Liver (tissue), 9 donors: ENCODE measurements around the gene FAM184A. TPM values are rescaled to one million over a fixed set of nuclear protein-coding genes. Genes with fewer than 3 reads are reported as not detected.

ENCODE experiments used
- DNase-seq: peaks from one replicate; pipeline ENCODE4 v3.0.0-alpha.2; 2017; ENCODE audit warnings: low spot score
- H3K27ac ChIP-seq, 2 donors: one replicate each; pipeline ENCODE4 v1.7.0; 2013; ENCODE audit warnings: inconsistent platforms in 2 of 2, low read length in 2 of 2, control low read depth in 1 of 2, low read depth in 1 of 2, mild to moderate bottlenecking in 1 of 2
- H3K27me3 ChIP-seq, 4 donors: one replicate each; pipeline versions ENCODE4 v1.6.1 to v1.7.0; 2013; ENCODE audit warnings: low read length in 3 of 4, inconsistent platforms in 1 of 4, mild to moderate bottlenecking in 1 of 4, moderate library complexity in 1 of 4; ENCODE audit not compliant: control insufficient read depth in 4 of 4, insufficient read depth in 4 of 4
- H3K36me3 ChIP-seq, 4 donors: one replicate each; pipeline versions ENCODE4 v1.6.1 to v1.7.0; 2013; ENCODE audit warnings: low read length in 3 of 4, mild to moderate bottlenecking in 3 of 4, low read depth in 1 of 4, moderate library complexity in 1 of 4; ENCODE audit not compliant: control insufficient read depth in 4 of 4, insufficient read depth in 3 of 4
- H3K4me1 ChIP-seq, 4 donors: one replicate each; pipeline versions ENCODE4 v1.6.1 to v1.7.0; 2013; ENCODE audit warnings: low read length in 3 of 4, mild to moderate bottlenecking in 3 of 4, moderate library complexity in 1 of 4; ENCODE audit not compliant: control insufficient read depth in 4 of 4, insufficient read depth in 4 of 4
- H3K4me3 ChIP-seq, 3 donors: one replicate each; pipeline versions ENCODE4 v1.6.1 to v1.7.0; 2013; ENCODE audit warnings: low read length in 3 of 3, control low read depth in 1 of 3, low read depth in 1 of 3, mild to moderate bottlenecking in 1 of 3
- H3K9ac ChIP-seq, 2 donors: one replicate each; pipeline ENCODE4 v1.7.0; 2013; ENCODE audit warnings: low read length in 2 of 2, mild to moderate bottlenecking in 2 of 2, moderate library complexity in 2 of 2, control low read depth in 1 of 2, low read depth in 1 of 2
- H3K9me3 ChIP-seq, 4 donors: one replicate each; pipeline versions ENCODE4 v1.6.1 to v1.7.0; 2013; ENCODE audit warnings: low read length in 3 of 4; ENCODE audit not compliant: control insufficient read depth in 4 of 4
- EGR1 ChIP-seq, 2 donors: IDR thresholded peaks; 2 replicates each; pipeline ENCODE4 v1.6.1; 2016 to 2018; ENCODE audit warnings: antibody characterized with exemption in 2 of 2, low read depth in 2 of 2
- FOXA1 ChIP-seq: IDR thresholded peaks from 2 replicates; pipeline ENCODE4 v1.6.1; 2016; ENCODE audit warnings: antibody characterized with exemption
- GABPA ChIP-seq, 2 donors: IDR thresholded peaks in 1 of 2; conservative IDR thresholded peaks in 1 of 2; 2 replicates each; pipeline ENCODE4 v1.6.1; 2016; ENCODE audit warnings: antibody characterized with exemption in 2 of 2, mild to moderate bottlenecking in 1 of 2, moderate library complexity in 1 of 2
- HNF4G ChIP-seq: IDR thresholded peaks from 2 replicates; pipeline ENCODE4 v1.6.1; 2016; ENCODE audit warnings: antibody characterized with exemption
- JUND ChIP-seq, 2 donors: IDR thresholded peaks; 2 replicates each; pipeline ENCODE4 v1.6.1; 2016; ENCODE audit warnings: antibody characterized with exemption in 2 of 2
- NR2F2 ChIP-seq: IDR thresholded peaks from 2 replicates; pipeline ENCODE4 v1.6.1; 2016; ENCODE audit warnings: antibody characterized with exemption
- RXRA ChIP-seq, 2 donors: IDR thresholded peaks; 2 replicates each; pipeline ENCODE4 v1.6.1; 2017 to 2018; ENCODE audit warnings: antibody characterized with exemption in 2 of 2, mild to moderate bottlenecking in 1 of 2
- WGBS: extraction: QIAGEN DNeasy Blood & Tissue Kit; methylation state at CpG from one replicate; pipeline ENCODE4 v1.1.7; 2013; 5-methylcytosine and 5-hydroxymethylcytosine counted together
- polyA plus RNA-seq, 2 donors: library from polyadenylated mRNA; stranded (reverse) in 1 of 2; unstranded in 1 of 2; fragments of 200-250 nt in 1 of 2; fragments of >200 nt in 1 of 2; fragmentation: Nextera tagmentation in 1 of 2; extraction: Ambion mirVana in 1 of 2; gene quantifications; one replicate each; pipeline versions ENCODE4 v1.2.1 to v1.2.3, GENCODE V29; 2013 to 2015
- total RNA-seq, 2 donors: library from RNA; depleted of rRNA; stranded (reverse); fragments of >200 nt; gene quantifications; one replicate each; pipeline ENCODE4 v1.2.3, GENCODE V29; 2014
- TF ChIP-seq, protein P1 (sequence below): IDR thresholded peaks from 2 replicates; pipeline ENCODE4 v1.6.1; 2016; ENCODE audit warnings: antibody characterized with exemption
- TF ChIP-seq, protein P2 (sequence below): IDR thresholded peaks from 2 replicates; pipeline ENCODE4 v1.6.1; 2016; ENCODE audit warnings: antibody characterized with exemption
- TF ChIP-seq, protein P3 (sequence below): IDR thresholded peaks from 2 replicates; pipeline ENCODE4 v1.6.1; 2016; ENCODE audit warnings: antibody characterized with exemption
- TF ChIP-seq, protein P4 (sequence below): IDR thresholded peaks from 2 replicates; pipeline ENCODE4 v1.6.1; 2016; ENCODE audit warnings: antibody characterized with exemption, mild to moderate bottlenecking
- donor health status: healthy.
- donor health status: healthy.
- donor health status: healthy.
- donor health status: healthy.
- donor health status: healthy.

The FAM184A gene
- total and polyA plus RNA-seq, 4 donors: 1.0 to 7.4 (median 4.0) TPM

DNA sequence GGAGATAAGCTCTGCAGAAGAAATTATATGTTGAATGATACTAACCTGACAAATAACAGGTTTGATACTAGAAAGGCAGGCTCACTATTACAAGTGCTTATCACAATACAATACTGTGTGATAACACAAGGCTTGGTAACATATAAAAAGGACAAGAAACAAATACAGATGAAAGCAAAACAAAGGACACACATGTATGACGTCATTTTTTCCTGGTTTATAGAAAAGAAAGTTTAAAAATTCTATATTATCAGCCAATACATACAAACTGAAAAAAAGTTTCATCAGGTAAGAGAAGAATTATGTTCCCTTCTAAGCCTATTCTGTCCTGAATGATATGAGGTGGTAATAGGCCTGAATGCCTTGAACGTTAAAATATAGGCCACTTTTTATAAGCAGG, 111.2 kb downstream of the FAM184A start:
- no peaks in the 10 kb centered on the region for H3K9me3 ChIP-seq
- H3K9ac ChIP-seq: no peak overlapping the region
- H3K4me1 ChIP-seq: no peaks in the 10 kb centered on the region
- no peaks in the 10 kb centered on the region for H3K27me3 ChIP-seq
- TF ChIP-seq, protein P1, sequence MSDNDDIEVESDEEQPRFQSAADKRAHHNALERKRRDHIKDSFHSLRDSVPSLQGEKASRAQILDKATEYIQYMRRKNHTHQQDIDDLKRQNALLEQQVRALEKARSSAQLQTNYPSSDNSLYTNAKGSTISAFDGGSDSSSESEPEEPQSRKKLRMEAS: no peak
- TF ChIP-seq FOXA1 (no peak), RXRA (IDR thresholded peaks at IDR 0.05) (no peak), NR2F2 (no peak), HNF4G (no peak), GABPA (IDR thresholded peaks at IDR 0.05 in 1 of 2, conservative IDR thresholded peaks at IDR 0.05 in 1 of 2) (no peak), JUND (IDR thresholded peaks at IDR 0.05) (no peak), EGR1 (IDR thresholded peaks at IDR 0.05; ENCODE audit: low read depth in 2 of 2) (no peak)
- TF ChIP-seq, protein P2, sequence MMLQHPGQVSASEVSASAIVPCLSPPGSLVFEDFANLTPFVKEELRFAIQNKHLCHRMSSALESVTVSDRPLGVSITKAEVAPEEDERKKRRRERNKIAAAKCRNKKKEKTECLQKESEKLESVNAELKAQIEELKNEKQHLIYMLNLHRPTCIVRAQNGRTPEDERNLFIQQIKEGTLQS: no peak
- TF ChIP-seq, protein P3, sequence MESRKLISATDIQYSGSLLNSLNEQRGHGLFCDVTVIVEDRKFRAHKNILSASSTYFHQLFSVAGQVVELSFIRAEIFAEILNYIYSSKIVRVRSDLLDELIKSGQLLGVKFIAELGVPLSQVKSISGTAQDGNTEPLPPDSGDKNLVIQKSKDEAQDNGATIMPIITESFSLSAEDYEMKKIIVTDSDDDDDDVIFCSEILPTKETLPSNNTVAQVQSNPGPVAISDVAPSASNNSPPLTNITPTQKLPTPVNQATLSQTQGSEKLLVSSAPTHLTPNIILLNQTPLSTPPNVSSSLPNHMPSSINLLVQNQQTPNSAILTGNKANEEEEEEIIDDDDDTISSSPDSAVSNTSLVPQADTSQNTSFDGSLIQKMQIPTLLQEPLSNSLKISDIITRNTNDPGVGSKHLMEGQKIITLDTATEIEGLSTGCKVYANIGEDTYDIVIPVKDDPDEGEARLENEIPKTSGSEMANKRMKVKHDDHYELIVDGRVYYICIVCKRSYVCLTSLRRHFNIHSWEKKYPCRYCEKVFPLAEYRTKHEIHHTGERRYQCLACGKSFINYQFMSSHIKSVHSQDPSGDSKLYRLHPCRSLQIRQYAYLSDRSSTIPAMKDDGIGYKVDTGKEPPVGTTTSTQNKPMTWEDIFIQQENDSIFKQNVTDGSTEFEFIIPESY: no peak
- TF ChIP-seq, protein P4, sequence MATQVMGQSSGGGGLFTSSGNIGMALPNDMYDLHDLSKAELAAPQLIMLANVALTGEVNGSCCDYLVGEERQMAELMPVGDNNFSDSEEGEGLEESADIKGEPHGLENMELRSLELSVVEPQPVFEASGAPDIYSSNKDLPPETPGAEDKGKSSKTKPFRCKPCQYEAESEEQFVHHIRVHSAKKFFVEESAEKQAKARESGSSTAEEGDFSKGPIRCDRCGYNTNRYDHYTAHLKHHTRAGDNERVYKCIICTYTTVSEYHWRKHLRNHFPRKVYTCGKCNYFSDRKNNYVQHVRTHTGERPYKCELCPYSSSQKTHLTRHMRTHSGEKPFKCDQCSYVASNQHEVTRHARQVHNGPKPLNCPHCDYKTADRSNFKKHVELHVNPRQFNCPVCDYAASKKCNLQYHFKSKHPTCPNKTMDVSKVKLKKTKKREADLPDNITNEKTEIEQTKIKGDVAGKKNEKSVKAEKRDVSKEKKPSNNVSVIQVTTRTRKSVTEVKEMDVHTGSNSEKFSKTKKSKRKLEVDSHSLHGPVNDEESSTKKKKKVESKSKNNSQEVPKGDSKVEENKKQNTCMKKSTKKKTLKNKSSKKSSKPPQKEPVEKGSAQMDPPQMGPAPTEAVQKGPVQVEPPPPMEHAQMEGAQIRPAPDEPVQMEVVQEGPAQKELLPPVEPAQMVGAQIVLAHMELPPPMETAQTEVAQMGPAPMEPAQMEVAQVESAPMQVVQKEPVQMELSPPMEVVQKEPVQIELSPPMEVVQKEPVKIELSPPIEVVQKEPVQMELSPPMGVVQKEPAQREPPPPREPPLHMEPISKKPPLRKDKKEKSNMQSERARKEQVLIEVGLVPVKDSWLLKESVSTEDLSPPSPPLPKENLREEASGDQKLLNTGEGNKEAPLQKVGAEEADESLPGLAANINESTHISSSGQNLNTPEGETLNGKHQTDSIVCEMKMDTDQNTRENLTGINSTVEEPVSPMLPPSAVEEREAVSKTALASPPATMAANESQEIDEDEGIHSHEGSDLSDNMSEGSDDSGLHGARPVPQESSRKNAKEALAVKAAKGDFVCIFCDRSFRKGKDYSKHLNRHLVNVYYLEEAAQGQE: no peak
- H3K4me3 ChIP-seq: no peak overlapping the region
- no peaks in the 10 kb centered on the region for H3K36me3 ChIP-seq
- H3K27ac ChIP-seq: no peak overlapping the region
- no peak for DNase-seq
- 76% methylated on average over 2 of the region's 2 CpGs for WGBS

DNA sequence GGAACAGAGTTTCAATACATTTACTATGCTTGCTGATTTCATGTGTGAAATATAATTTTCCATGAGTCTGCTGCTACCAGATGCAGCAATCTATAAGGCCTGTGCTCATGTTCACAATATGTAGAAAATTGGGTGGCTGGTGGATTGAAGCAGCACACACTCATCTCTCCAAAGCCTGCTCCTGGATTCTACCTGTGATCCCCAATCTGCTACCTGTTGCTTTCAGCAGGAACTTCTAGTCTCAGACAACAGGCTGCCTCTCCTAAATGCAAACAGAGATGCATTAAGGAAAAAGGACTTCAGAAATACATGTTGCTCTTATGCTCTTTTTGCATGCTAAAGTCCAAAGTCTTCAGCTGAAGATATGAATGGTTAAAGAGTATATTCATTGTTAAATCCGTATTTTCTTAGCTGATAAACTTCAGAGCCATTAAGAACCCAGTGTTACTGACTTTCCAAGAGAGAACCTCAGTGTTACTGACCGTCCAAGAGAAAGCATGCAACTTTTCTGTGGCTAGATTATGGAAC, 112.6 kb downstream of the FAM184A start:
- no peak for TF ChIP-seq EGR1 (IDR thresholded peaks at IDR 0.05; ENCODE audit: low read depth in 2 of 2)
- no peak for TF ChIP-seq NR2F2
- TF ChIP-seq, protein P1: no peak
- TF ChIP-seq, protein P4: no peak
- TF ChIP-seq GABPA (IDR thresholded peaks at IDR 0.05 in 1 of 2, conservative IDR thresholded peaks at IDR 0.05 in 1 of 2): no peak
- H3K36me3 ChIP-seq: no peaks in the 10 kb centered on the region
- no peaks in the 10 kb centered on the region for H3K9me3 ChIP-seq
- WGBS: 77% methylated on average over 2 of the region's 2 CpGs
- no peak overlapping the region for H3K27ac ChIP-seq
- no peaks in the 10 kb centered on the region for H3K4me1 ChIP-seq
- no peak for DNase-seq
- H3K9ac ChIP-seq: no peak overlapping the region
- H3K27me3 ChIP-seq: no peaks in the 10 kb centered on the region
- no peak overlapping the region for H3K4me3 ChIP-seq
